ENCODE data around the gene UBR4. TPM values are rescaled to one million over a fixed set of nuclear protein-coding genes. Genes with fewer than 3 reads are reported as not detected.

UBR4 gene
- polyA plus RNA-seq, 1 donor from 2014 or later, result 49.7 TPM

- no peak overlapping the region for H3K27ac ChIP-seq (ENCODE audit: low read length)
- no peak overlapping the region for H3K9ac ChIP-seq (ENCODE audit: low read length)
- no peaks in the 10 kb centered on the region for H3K36me3 ChIP-seq (ENCODE audit: insufficient read depth, low read length)
- no peaks in the 10 kb centered on the region for H4K20me1 ChIP-seq (ENCODE audit: insufficient read depth)
- no peaks in the 10 kb centered on the region for H3K79me2 ChIP-seq (replicated peaks; ENCODE audit: insufficient read depth, low read length)
- no peaks in the 10 kb centered on the region for H3K9me3 ChIP-seq (ENCODE audit: low read length)
- no peak overlapping the region for H3K4me3 ChIP-seq (ENCODE audit: low read length)
- H3K27me3 ChIP-seq (ENCODE audit: insufficient read depth, low read depth, low read length), result no peaks in the 10 kb centered on the region
- no peak for TF ChIP-seq SMC3 (conservative IDR thresholded peaks at IDR 0.05; ENCODE audit: poor library complexity)
- TF ChIP-seq RAD21 (conservative IDR thresholded peaks at IDR 0.05), result no peak
- TF ChIP-seq EZH2 (IDR thresholded peaks at IDR 0.05; ENCODE audit: borderline replicate concordance, insufficient read depth, low read length, poor library complexity, severe bottlenecking), result no peak
- TF ChIP-seq MXI1 (conservative IDR thresholded peaks at IDR 0.05; ENCODE audit: poor library complexity, severe bottlenecking), result no peak
- TF ChIP-seq POLR2AphosphoS5 (IDR thresholded peaks at IDR 0.05), result no peak
- no peak for TF ChIP-seq CTCF (IDR thresholded peaks at IDR 0.05; ENCODE audit: poor library complexity, severe bottlenecking)
- TF ChIP-seq REST (IDR thresholded peaks at IDR 0.05; ENCODE audit: borderline replicate concordance), result no peak
- TF ChIP-seq TAF1 (IDR thresholded peaks at IDR 0.05; ENCODE audit: low read depth), result no peak
- TF ChIP-seq EP300 (conservative IDR thresholded peaks at IDR 0.05; ENCODE audit: poor library complexity, severe bottlenecking), result no peak
- H3K4me2 ChIP-seq (ENCODE audit: low read length), result no peak overlapping the region
- no peaks in the 10 kb centered on the region for H3F3A ChIP-seq (ENCODE audit: insufficient read depth, low read length, poor library complexity, severe bottlenecking)
- H2AFZ ChIP-seq (ENCODE audit: low read depth, low read length), result no peak overlapping the region
- no peaks in the 10 kb centered on the region for H3K9me2 ChIP-seq (ENCODE audit: insufficient read depth, low read length)
Measured at GRCh38 chr1:19072285-19072981, 137.6 kb downstream of the UBR4 start.

- no peaks in the 10 kb centered on the region for H3K9me3 ChIP-seq (ENCODE audit: low read length)
- H3K36me3 ChIP-seq (ENCODE audit: insufficient read depth, low read length), result no peaks in the 10 kb centered on the region
- no peaks in the 10 kb centered on the region for H3K79me2 ChIP-seq (replicated peaks; ENCODE audit: insufficient read depth, low read length)
- no peaks in the 10 kb centered on the region for H4K20me1 ChIP-seq (ENCODE audit: insufficient read depth)
- H3K9ac ChIP-seq (ENCODE audit: low read length), result no peak overlapping the region
- no peak overlapping the region for H3K4me2 ChIP-seq (ENCODE audit: low read length)
- H3F3A ChIP-seq (ENCODE audit: insufficient read depth, low read length, poor library complexity, severe bottlenecking), result no peaks in the 10 kb centered on the region
- no peak overlapping the region for H2AFZ ChIP-seq (ENCODE audit: low read depth, low read length)
- H3K4me3 ChIP-seq (ENCODE audit: low read length), result no peak overlapping the region
- no peak overlapping the region for H3K27ac ChIP-seq (ENCODE audit: low read length)
- no peaks in the 10 kb centered on the region for H3K9me2 ChIP-seq (ENCODE audit: insufficient read depth, low read length)
- no peaks in the 10 kb centered on the region for H3K27me3 ChIP-seq (ENCODE audit: insufficient read depth, low read depth, low read length)
- no peak for TF ChIP-seq EP300 (conservative IDR thresholded peaks at IDR 0.05; ENCODE audit: poor library complexity, severe bottlenecking)
- no peak for TF ChIP-seq POLR2AphosphoS5 (IDR thresholded peaks at IDR 0.05)
- TF ChIP-seq TAF1 (IDR thresholded peaks at IDR 0.05; ENCODE audit: low read depth), result no peak
- no peak for TF ChIP-seq EZH2 (IDR thresholded peaks at IDR 0.05; ENCODE audit: borderline replicate concordance, insufficient read depth, low read length, poor library complexity, severe bottlenecking)
- no peak for TF ChIP-seq MXI1 (conservative IDR thresholded peaks at IDR 0.05; ENCODE audit: poor library complexity, severe bottlenecking)
- TF ChIP-seq SMC3 (conservative IDR thresholded peaks at IDR 0.05; ENCODE audit: poor library complexity), result no peak
- TF ChIP-seq CTCF (IDR thresholded peaks at IDR 0.05; ENCODE audit: poor library complexity, severe bottlenecking), result no peak
- no peak for TF ChIP-seq RAD21 (conservative IDR thresholded peaks at IDR 0.05)
- no peak for TF ChIP-seq REST (IDR thresholded peaks at IDR 0.05; ENCODE audit: borderline replicate concordance)
Measured at GRCh38 chr1:19071674-19072281, 138.3 kb downstream of the UBR4 start.
